Sigmoid colon (tissue), 7 donors: ENCODE measurements around the gene ARHGEF38. TPM values are rescaled to one million over a fixed set of nuclear protein-coding genes. Genes with fewer than 3 reads are reported as not detected.

Source experiments
- DNase-seq: peaks from one replicate; pipeline ENCODE4 v3.0.0-alpha.2; 2019
- H3K27ac ChIP-seq, 4 donors: fragments of 200-600 bp; sonication (generic); one replicate each; pipeline ENCODE4 v1.5.1; 2016 to 2019; ENCODE audit warnings: mild to moderate bottlenecking in 1 of 4
- H3K27me3 ChIP-seq, 3 donors: fragments of 200-600 bp; sonication (generic); one replicate each; pipeline ENCODE4 v1.5.1; 2019; ENCODE audit warnings: mild to moderate bottlenecking in 1 of 3
- H3K36me3 ChIP-seq, 4 donors: fragments of 200-600 bp; sonication (generic); one replicate each; pipeline ENCODE4 v1.5.1; 2016 to 2019
- H3K4me1 ChIP-seq, 4 donors: fragments of 200-600 bp; sonication (generic); one replicate each; pipeline ENCODE4 v1.5.1; 2017 to 2019
- H3K4me3 ChIP-seq, 4 donors: fragments of 200-600 bp; sonication (generic); one replicate each; pipeline ENCODE4 v1.5.1; 2017 to 2019; ENCODE audit warnings: mild to moderate bottlenecking in 2 of 4, moderate library complexity in 1 of 4
- H3K9me3 ChIP-seq, 4 donors: fragments of 200-600 bp in 3 of 4; sonication (generic) in 3 of 4; one replicate each; pipeline versions ENCODE4 v1.5.1 to v1.6.1; 2013 to 2019
- EP300 ChIP-seq, 4 donors: sonication (generic); formaldehyde crosslinking; IDR thresholded peaks; one replicate each; pipeline ENCODE4 v1.6.1; 2017; ENCODE audit warnings: antibody characterized with exemption in 4 of 4
- POLR2A ChIP-seq, 2 donors: fragments of 450-650 bp; IDR thresholded peaks; one replicate each; pipeline ENCODE4 v1.6.1; 2016; ENCODE audit warnings: antibody characterized with exemption in 2 of 2, mild to moderate bottlenecking in 2 of 2, moderate library complexity in 2 of 2
- POLR2AphosphoS5 ChIP-seq, 4 donors: sonication (generic); formaldehyde crosslinking; IDR thresholded peaks; one replicate each; pipeline ENCODE4 v1.6.1; 2017; ENCODE audit warnings: antibody characterized with exemption in 4 of 4
- WGBS, 2 donors: extraction: QIAGEN DNeasy Blood & Tissue Kit; methylation state at CpG; one replicate each; pipeline ENCODE4 v1.1.7; 2013; 5-methylcytosine and 5-hydroxymethylcytosine counted together
- intact Hi-C: fragments of 100-400 bp; cut with DNase I; formaldehyde crosslinking; loops from one replicate; pipeline ENCODE4 v1.15.1; 2023
- polyA plus RNA-seq, 3 donors: library from polyadenylated mRNA; stranded (reverse); fragments of 200-250 nt; gene quantifications; one replicate each; pipeline ENCODE4 v1.2.3, GENCODE V29; 2013
- total RNA-seq, 4 donors: library from RNA; depleted of rRNA; stranded (reverse); fragments of >200 nt; gene quantifications; one replicate each; pipeline ENCODE4 v1.1.0, GENCODE V29; 2016
- TF ChIP-seq, protein P1 (sequence below), 4 experiments: fragments of 450-650 bp in 3 of 4; fragments of 200-600 bp in 1 of 4; IDR thresholded peaks; one replicate each; pipeline ENCODE4 v1.5.1; 2016 to 2019; ENCODE audit warnings: antibody characterized with exemption in 4 of 4, mild to moderate bottlenecking in 3 of 4, moderate library complexity in 2 of 4
- donor health status: healthy with polysubstance abuse.
- donor health status: Bipolar disorder and iron deficiency.
- donor health status: healthy.

ARHGEF38 gene
- total and polyA plus RNA-seq, 7 donors: 1.2 to 1.9 (median 1.8) TPM; not detected in 4

DNA sequence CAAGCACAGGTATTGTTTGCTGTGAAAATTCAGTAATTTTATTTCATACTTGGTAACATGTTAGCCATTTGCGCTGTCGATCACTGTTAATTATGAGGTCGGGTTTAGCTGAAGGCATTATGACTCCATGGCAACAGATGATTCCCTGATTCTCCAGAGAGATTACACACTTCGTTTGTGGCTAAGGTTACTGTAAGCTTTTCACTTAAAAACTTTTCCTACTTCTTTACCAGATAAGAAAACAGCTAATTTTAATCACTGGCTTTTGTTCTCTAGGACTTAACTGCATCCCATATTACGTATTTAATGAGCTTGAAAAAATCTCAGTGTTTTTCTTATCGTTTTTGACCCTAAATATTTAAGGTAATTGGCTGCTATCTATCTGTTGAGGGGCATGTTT is 158.3 kb downstream of the ARHGEF38 start:
- TF ChIP-seq POLR2AphosphoS5 (IDR thresholded peaks at IDR 0.05): no peak
- TF ChIP-seq, protein P1, sequence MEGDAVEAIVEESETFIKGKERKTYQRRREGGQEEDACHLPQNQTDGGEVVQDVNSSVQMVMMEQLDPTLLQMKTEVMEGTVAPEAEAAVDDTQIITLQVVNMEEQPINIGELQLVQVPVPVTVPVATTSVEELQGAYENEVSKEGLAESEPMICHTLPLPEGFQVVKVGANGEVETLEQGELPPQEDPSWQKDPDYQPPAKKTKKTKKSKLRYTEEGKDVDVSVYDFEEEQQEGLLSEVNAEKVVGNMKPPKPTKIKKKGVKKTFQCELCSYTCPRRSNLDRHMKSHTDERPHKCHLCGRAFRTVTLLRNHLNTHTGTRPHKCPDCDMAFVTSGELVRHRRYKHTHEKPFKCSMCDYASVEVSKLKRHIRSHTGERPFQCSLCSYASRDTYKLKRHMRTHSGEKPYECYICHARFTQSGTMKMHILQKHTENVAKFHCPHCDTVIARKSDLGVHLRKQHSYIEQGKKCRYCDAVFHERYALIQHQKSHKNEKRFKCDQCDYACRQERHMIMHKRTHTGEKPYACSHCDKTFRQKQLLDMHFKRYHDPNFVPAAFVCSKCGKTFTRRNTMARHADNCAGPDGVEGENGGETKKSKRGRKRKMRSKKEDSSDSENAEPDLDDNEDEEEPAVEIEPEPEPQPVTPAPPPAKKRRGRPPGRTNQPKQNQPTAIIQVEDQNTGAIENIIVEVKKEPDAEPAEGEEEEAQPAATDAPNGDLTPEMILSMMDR (IDR thresholded peaks at IDR 0.05): no peak
- TF ChIP-seq POLR2A (IDR thresholded peaks at IDR 0.05): no peak
- TF ChIP-seq EP300 (IDR thresholded peaks at IDR 0.05): no peak
- no peaks in the 10 kb centered on the region for H3K9me3 ChIP-seq
- H3K27me3 ChIP-seq: no peaks in the 10 kb centered on the region
- H3K27ac ChIP-seq: no peak overlapping the region
- DNase-seq: no peak
- peaks cover 2 to 28% (median 19%) of the 10 kb centered on the region in 4 donors for H3K4me1 ChIP-seq
- no peak overlapping the region for H3K4me3 ChIP-seq
- WGBS, 2 donors: 83 to 91% methylated on average over 6 of the region's 6 CpGs
- no peaks in the 10 kb centered on the region for H3K36me3 ChIP-seq
- intact Hi-C loops: loop anchor here (5.0 kb wide), 1 partner anchor 563 kb away; the partner anchor contains the start of gene TET2

- Histone ChIP-seq H3K27ac (no peak overlapping the region), H3K4me1 (peaks cover 2 to 15% (median 12%) of the 10 kb centered on the region in 4 donors), H3K27me3 (no peaks in the 10 kb centered on the region), H3K9me3 (no peaks in the 10 kb centered on the region), H3K4me3 (no peak overlapping the region), H3K36me3 (no peaks in the 10 kb centered on the region)
- WGBS, 2 donors: 86 to 92% methylated on average over 2 of the region's 2 CpGs
- no peak for DNase-seq
- intact Hi-C loops: loop anchor here (5.0 kb wide), 1 partner anchor 565 kb away; the partner anchor contains the start of gene TET2
- TF ChIP-seq EP300 (IDR thresholded peaks at IDR 0.05): no peak
- no peak for TF ChIP-seq POLR2A (IDR thresholded peaks at IDR 0.05)
- TF ChIP-seq POLR2AphosphoS5 (IDR thresholded peaks at IDR 0.05): no peak
- TF ChIP-seq, protein P1 (IDR thresholded peaks at IDR 0.05): no peak
These were observed 160.3 kb downstream of the ARHGEF38 start for GRCh38 chr4:105712766-105713165.

- H3K4me3 ChIP-seq: no peak overlapping the region
- no peaks in the 10 kb centered on the region for H3K9me3 ChIP-seq
- no peak for TF ChIP-seq EP300 (IDR thresholded peaks at IDR 0.05)
- TF ChIP-seq POLR2AphosphoS5 (IDR thresholded peaks at IDR 0.05): no peak
- TF ChIP-seq, protein P1 (IDR thresholded peaks at IDR 0.05): no peak
- TF ChIP-seq POLR2A (IDR thresholded peaks at IDR 0.05): no peak
- H3K4me1 ChIP-seq: peaks cover 0 to 15% (median 10%) of the 10 kb centered on the region in 4 donors
- no peaks in the 10 kb centered on the region for H3K27me3 ChIP-seq
- WGBS, 2 donors: 52 to 80% methylated on average over 5 of the region's 5 CpGs
- H3K27ac ChIP-seq: no peak overlapping the region
- intact Hi-C loops: loop anchor here (5.0 kb wide), 1 partner anchor 567 kb away; the partner anchor contains the start of gene TET2
- DNase-seq: no peak
- no peaks in the 10 kb centered on the region for H3K36me3 ChIP-seq
These were observed 161.7 kb downstream of the ARHGEF38 start for GRCh38 chr4:105714071-105714521.

- H3K36me3 ChIP-seq: no peaks in the 10 kb centered on the region
- H3K4me3 ChIP-seq: no peak overlapping the region
- H3K9me3 ChIP-seq: no peaks in the 10 kb centered on the region
- H3K27me3 ChIP-seq: no peaks in the 10 kb centered on the region
- H3K4me1 ChIP-seq: peaks cover 0 to 8% (median 2%) of the 10 kb centered on the region in 4 donors
- TF ChIP-seq, protein P1 (IDR thresholded peaks at IDR 0.05): no peak
- TF ChIP-seq POLR2A (IDR thresholded peaks at IDR 0.05) (no peak), EP300 (IDR thresholded peaks at IDR 0.05) (no peak)
- 89% methylated on average over 1 of the region's 1 CpG for WGBS, 2 donors
- intact Hi-C loops: loop anchor here (5.0 kb wide), 2 partner anchors 193 to 568 kb away; partner anchors contain the start of gene TET2
- no peak for DNase-seq
- no peak overlapping the region for H3K27ac ChIP-seq
These were observed 162.5 kb downstream of the ARHGEF38 start for GRCh38 chr4:105714932-105715331.
